22Rv1 (cell line): ENCODE data around the gene KRT71.

Experiments used
- ZFX ChIP-seq: fragments of 450-650 bp; IDR thresholded peaks from 2 replicates; pipeline ENCODE4 v1.6.1; 2017; ENCODE audit warnings: antibody characterized with exemption, borderline replicate concordance
- TF ChIP-seq, protein P1 (sequence below): fragments of 450-650 bp; IDR thresholded peaks from 2 replicates; pipeline ENCODE4 v1.5.1; 2017; ENCODE audit warnings: mild to moderate bottlenecking

DNA sequence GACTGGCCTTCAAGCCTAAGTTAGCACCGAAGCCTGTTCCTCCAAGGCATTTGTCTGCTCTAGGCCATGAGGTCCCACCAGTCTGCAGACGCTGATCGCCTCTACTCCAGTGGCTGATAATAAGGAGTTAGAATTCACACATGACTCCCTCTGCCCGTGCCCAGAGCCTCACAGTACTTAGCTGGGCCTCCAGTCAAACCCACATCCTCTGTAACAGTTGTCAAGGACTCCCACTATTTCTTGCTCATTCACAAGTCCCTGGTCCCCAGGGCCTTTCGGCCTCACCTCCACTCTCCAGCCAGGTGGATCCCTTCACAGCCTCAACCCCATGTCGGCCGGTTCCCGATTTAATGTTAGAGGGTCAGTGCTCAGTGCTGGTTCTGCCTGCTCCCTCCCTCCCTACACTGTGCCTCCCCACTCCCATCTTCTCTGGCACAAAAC lies 26.4 kb downstream of the KRT71 start:
- TF ChIP-seq, protein P1, sequence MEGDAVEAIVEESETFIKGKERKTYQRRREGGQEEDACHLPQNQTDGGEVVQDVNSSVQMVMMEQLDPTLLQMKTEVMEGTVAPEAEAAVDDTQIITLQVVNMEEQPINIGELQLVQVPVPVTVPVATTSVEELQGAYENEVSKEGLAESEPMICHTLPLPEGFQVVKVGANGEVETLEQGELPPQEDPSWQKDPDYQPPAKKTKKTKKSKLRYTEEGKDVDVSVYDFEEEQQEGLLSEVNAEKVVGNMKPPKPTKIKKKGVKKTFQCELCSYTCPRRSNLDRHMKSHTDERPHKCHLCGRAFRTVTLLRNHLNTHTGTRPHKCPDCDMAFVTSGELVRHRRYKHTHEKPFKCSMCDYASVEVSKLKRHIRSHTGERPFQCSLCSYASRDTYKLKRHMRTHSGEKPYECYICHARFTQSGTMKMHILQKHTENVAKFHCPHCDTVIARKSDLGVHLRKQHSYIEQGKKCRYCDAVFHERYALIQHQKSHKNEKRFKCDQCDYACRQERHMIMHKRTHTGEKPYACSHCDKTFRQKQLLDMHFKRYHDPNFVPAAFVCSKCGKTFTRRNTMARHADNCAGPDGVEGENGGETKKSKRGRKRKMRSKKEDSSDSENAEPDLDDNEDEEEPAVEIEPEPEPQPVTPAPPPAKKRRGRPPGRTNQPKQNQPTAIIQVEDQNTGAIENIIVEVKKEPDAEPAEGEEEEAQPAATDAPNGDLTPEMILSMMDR, result no peak
- TF ChIP-seq ZFX, result no peak
